H1 (cell line): ENCODE data around the gene TPSB2. TPM values are rescaled to one million over a fixed set of nuclear protein-coding genes. Genes with fewer than 3 reads are reported as not detected.
"Not testable (repeated sequence)": the region's sequence is repeated elsewhere in the genome, so short reads cannot be mapped to it uniquely, and the experiment has no call there.

ENCODE experiments used
- CTCF ChIA-PET: fragments of 300-600 bp; sonication (Branson Sonifier 250); formaldehyde crosslinking; loops from one replicate; lab custom pipeline; 2021; ENCODE audit not compliant: partially characterized antibody; lab: Charles Lee
- POLR2A ChIA-PET: fragments of 300-600 bp; sonication (Branson Sonifier 250); formaldehyde crosslinking; loops from one replicate; lab custom pipeline; 2021; ENCODE audit warnings: inconsistent platforms; ENCODE audit not compliant: partially characterized antibody; lab: Charles Lee
- DNase-seq, 2 experiments: peaks; one replicate each; pipeline versions ENCODE4 v3.0.0 to v3.0.0-alpha.2; 2010 to 2022; ENCODE audit warnings: low spot score in 2 of 2, low read depth in 1 of 2, mixed read lengths in 1 of 2
- FAIRE-seq: peaks from 2 replicates; lab custom pipeline; 2011; peaks lifted over from hg19 to GRCh38; lab: Jason Lieb, UNC
- H2AFZ ChIP-seq: 2 replicates; pipeline ENCODE4 v1.8.1; 2012; ENCODE audit warnings: low read length, inconsistent platforms
- H2AK5ac ChIP-seq: 2 replicates; pipeline ENCODE4 v1.6.1; 2013; ENCODE audit warnings: low read depth, low read length
- H2BK120ac ChIP-seq: replicated peaks from 2 replicates; pipeline ENCODE3; 2013; ENCODE audit warnings: low read depth, low read length, inconsistent platforms
- H2BK12ac ChIP-seq: 2 replicates; pipeline ENCODE4 v1.6.1; 2013; ENCODE audit warnings: low read depth, low read length
- H2BK15ac ChIP-seq: 2 replicates; pipeline ENCODE4 v1.6.1; 2013; ENCODE audit warnings: low read length
- H2BK20ac ChIP-seq: 2 replicates; pipeline ENCODE4 v1.6.1; 2013; ENCODE audit warnings: low read length
- H2BK5ac ChIP-seq: 2 replicates; pipeline ENCODE4 v1.6.1; 2013; ENCODE audit warnings: low read depth, low read length
- H3K14ac ChIP-seq: 2 replicates; pipeline ENCODE4 v1.6.1; 2013; ENCODE audit warnings: inconsistent platforms; ENCODE audit not compliant: insufficient read length
- H3K18ac ChIP-seq: 2 replicates; pipeline ENCODE4 v1.6.1; 2013; ENCODE audit warnings: low read length; ENCODE audit errors: extremely low read depth
- H3K23ac ChIP-seq: 2 replicates; pipeline ENCODE4 v1.6.1; 2013; ENCODE audit warnings: inconsistent platforms; ENCODE audit not compliant: insufficient read length
- H3K23me2 ChIP-seq: 2 replicates; pipeline ENCODE4 v1.6.1; 2013; ENCODE audit warnings: low read depth, low read length
- H3K27ac ChIP-seq: 2 replicates; pipeline ENCODE4 v1.6.1; 2011; ENCODE audit warnings: low read depth, low read length, inconsistent platforms
- H3K27me3 ChIP-seq, 4 experiments: replicated peaks in 1 of 4; 1 replicate in 1 of 4; 2 replicates in 3 of 4; pipeline versions ENCODE4 v1.6.1 to v1.8.1; 2011 to 2013; ENCODE audit warnings: low read length in 3 of 4, mild to moderate bottlenecking in 3 of 4, inconsistent platforms in 2 of 4, mixed read lengths in 2 of 4, moderate library complexity in 1 of 4; ENCODE audit not compliant: control insufficient read depth in 3 of 4, insufficient read depth in 3 of 4; ENCODE audit errors: extremely low read depth in 1 of 4
- H3K36me3 ChIP-seq, 4 experiments: 2 replicates each; pipeline versions ENCODE4 v1.6.1 to v1.8.1; 2011 to 2013; ENCODE audit warnings: mild to moderate bottlenecking in 4 of 4, low read length in 3 of 4, moderate library complexity in 2 of 4, control low read depth in 1 of 4, inconsistent platforms in 1 of 4; ENCODE audit not compliant: insufficient read depth in 4 of 4, control insufficient read depth in 2 of 4
- H3K4ac ChIP-seq: replicated peaks from 2 replicates; pipeline ENCODE3; 2013; ENCODE audit warnings: low read length, low read depth, mixed read lengths, inconsistent platforms; ENCODE audit not compliant: insufficient read length
- H3K4me1 ChIP-seq, 4 experiments: replicated peaks in 1 of 4; 1 replicate in 1 of 4; 2 replicates in 3 of 4; pipeline versions ENCODE4 v1.6.1 to v1.8.1; 2011 to 2013; ENCODE audit warnings: low read length in 3 of 4, inconsistent platforms in 2 of 4, mixed read lengths in 1 of 4; ENCODE audit not compliant: insufficient read depth in 4 of 4, control insufficient read depth in 3 of 4
- H3K4me2 ChIP-seq, 2 experiments: 2 replicates each; pipeline versions ENCODE4 v1.6.1 to v1.8.1; 2011 to 2013; ENCODE audit warnings: low read depth in 2 of 2, low read length in 2 of 2, control low read depth in 1 of 2, inconsistent platforms in 1 of 2, mild to moderate bottlenecking in 1 of 2; ENCODE audit not compliant: insufficient read depth in 1 of 2
- H3K4me3 ChIP-seq, 4 experiments: fragments of 200-600, 300-600 bp in 1 of 4; sonication (generic), shearing (Covaris generic), sonication (Bioruptor Twin) in 1 of 4; 2 replicates each; pipeline versions ENCODE4 v1.5.1 to v1.8.1; 2011 to 2016; ENCODE audit warnings: low read length in 4 of 4, low read depth in 3 of 4, control low read depth in 2 of 4, inconsistent platforms in 2 of 4, mild to moderate bottlenecking in 2 of 4, mixed read lengths in 1 of 4, moderate library complexity in 1 of 4; ENCODE audit not compliant: insufficient read depth in 2 of 4; ENCODE audit errors: extremely low read depth in 1 of 4
- H3K56ac ChIP-seq: replicated peaks from 2 replicates; pipeline ENCODE3; 2013; ENCODE audit warnings: low read depth, mild to moderate bottlenecking, mixed read lengths, low read length, inconsistent platforms; ENCODE audit not compliant: insufficient read length
- H3K79me1 ChIP-seq: 2 replicates; pipeline ENCODE4 v1.6.1; 2013; ENCODE audit warnings: low read depth, low read length, control low read depth
- H3K79me2 ChIP-seq, 2 experiments: 2 replicates each; pipeline versions ENCODE4 v1.6.1 to v1.8.1; 2012 to 2013; ENCODE audit warnings: low read length in 2 of 2, mild to moderate bottlenecking in 2 of 2, inconsistent platforms in 1 of 2; ENCODE audit not compliant: insufficient read depth in 2 of 2, control insufficient read depth in 1 of 2
- H3K9ac ChIP-seq, 4 experiments: replicated peaks in 1 of 4; 1 replicate in 1 of 4; 2 replicates in 3 of 4; pipeline versions ENCODE4 v1.6.1 to v1.8.1; 2011 to 2013; ENCODE audit warnings: low read depth in 3 of 4, low read length in 3 of 4, control low read depth in 2 of 4, mild to moderate bottlenecking in 2 of 4, moderate library complexity in 2 of 4, inconsistent platforms in 1 of 4; ENCODE audit errors: extremely low read depth in 1 of 4
- H3K9me3 ChIP-seq, 2 experiments: 2 replicates each; pipeline versions ENCODE4 v1.6.1 to v1.8.1; 2012 to 2013; ENCODE audit warnings: mild to moderate bottlenecking in 2 of 2, moderate library complexity in 2 of 2, control low read depth in 1 of 2, inconsistent platforms in 1 of 2, low read depth in 1 of 2, low read length in 1 of 2, mixed read lengths in 1 of 2; ENCODE audit not compliant: insufficient read depth in 2 of 2
- H4K20me1 ChIP-seq, 2 experiments: replicated peaks in 1 of 2; 2 replicates each; pipeline versions ENCODE3 to v1.8.1; 2011 to 2013; ENCODE audit warnings: inconsistent platforms in 2 of 2, low read length in 2 of 2, mild to moderate bottlenecking in 1 of 2; ENCODE audit not compliant: insufficient read depth in 2 of 2, control insufficient read depth in 1 of 2
- H4K5ac ChIP-seq: 2 replicates; pipeline ENCODE4 v1.6.1; 2013; ENCODE audit warnings: low read length, low read depth, mixed read lengths, inconsistent platforms; ENCODE audit not compliant: insufficient read length
- H4K8ac ChIP-seq: 2 replicates; pipeline ENCODE4 v1.8.0; 2013; ENCODE audit warnings: mild to moderate bottlenecking, moderate library complexity, low read length, inconsistent platforms; ENCODE audit not compliant: insufficient read depth; ENCODE audit errors: extremely low read depth
- H4K91ac ChIP-seq: replicated peaks from 2 replicates; pipeline ENCODE3; 2013; ENCODE audit warnings: low read length, mixed read lengths, inconsistent platforms; ENCODE audit not compliant: insufficient read length
- WGBS, 2 experiments: shearing (Covaris generic) in 1 of 2; methylation state at CpG; one replicate each; pipeline versions ENCODE4 v1.1.6 to v1.1.7; 2013 to 2015; ENCODE audit warnings: low lambda C conversion rate in 2 of 2, mixed read lengths in 2 of 2, inconsistent platforms in 1 of 2, low coverage in 1 of 2, missing lambda C conversion rate in 1 of 2; ENCODE audit not compliant: insufficient replicate concordance in 2 of 2, insufficient coverage in 1 of 2, insufficient read length in 1 of 2; ENCODE audit errors: extremely low coverage in 1 of 2, missing lambda C conversion rate in 1 of 2; 5-methylcytosine and 5-hydroxymethylcytosine counted together
- polyA plus RNA-seq, 7 experiments: library from polyadenylated mRNA; depleted of rRNA in 3 of 7; stranded (reverse) in 5 of 7; unstranded in 2 of 7; fragments of >200 nt in 5 of 7; fragments of 200-250 nt in 2 of 7; gene quantifications; 1 replicate in 5 of 7; 2 replicates in 1 of 7; 4 replicates in 1 of 7; pipeline versions ENCODE4 v1.2.1 to v1.2.3, GENCODE V29; 2011 to 2013; ENCODE audit warnings: missing spikeins in 2 of 7, mixed read lengths in 2 of 7
- total RNA-seq: library from RNA; stranded (reverse); fragmentation: NEBNext Ultra II Directional; extraction: Animal tissue kit (Norgen Biotek cat#: 25700); gene quantifications from 2 replicates; pipeline ENCODE4 v1.2.1, GENCODE V29; 2021

The TPSB2 gene
- total and polyA plus RNA-seq, 2 of the 8 experiments (the other 6 are each of a cell fraction or from before 2014, with no cell fraction given): 0.08 TPM; not detected in 1

DNA sequence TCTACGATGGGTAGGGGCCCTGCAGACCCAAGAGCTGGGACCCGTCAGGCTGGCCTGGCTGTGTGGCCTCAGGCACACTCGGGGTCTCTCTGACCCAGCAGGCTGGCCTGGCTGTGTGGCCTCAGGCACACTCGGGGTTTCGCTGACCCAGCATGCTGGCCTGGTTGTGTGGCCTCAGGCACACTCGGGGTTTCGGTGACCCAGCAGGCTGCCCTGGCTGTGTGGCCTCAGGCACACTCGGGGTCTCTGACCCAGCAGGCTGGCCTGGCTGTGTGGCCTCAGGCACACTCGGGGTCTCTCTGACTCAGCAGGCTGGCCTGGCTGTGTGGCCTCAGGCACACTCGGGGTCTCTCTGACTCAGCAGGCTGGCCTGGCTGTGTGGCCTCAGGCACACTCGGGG, 39.2 kb downstream of the TPSB2 start:
- H3K27me3 ChIP-seq, H4K5ac ChIP-seq, H3K4me3 ChIP-seq, H2BK12ac ChIP-seq, H3K79me2 ChIP-seq, H2AFZ ChIP-seq, H4K8ac ChIP-seq, H3K27ac ChIP-seq, H3K4me1 ChIP-seq, H2BK120ac ChIP-seq, H3K9me3 ChIP-seq, H2BK15ac ChIP-seq, H2BK20ac ChIP-seq, DNase-seq, H3K9ac ChIP-seq, POLR2A ChIA-PET, H3K56ac ChIP-seq, H4K91ac ChIP-seq, H3K23ac ChIP-seq, CTCF ChIA-PET, H3K14ac ChIP-seq, H2BK5ac ChIP-seq, FAIRE-seq, H3K4ac ChIP-seq, H3K4me2 ChIP-seq, H2AK5ac ChIP-seq, H3K79me1 ChIP-seq, H3K23me2 ChIP-seq, H3K18ac ChIP-seq, H3K36me3 ChIP-seq: not testable (repeated sequence)
- peaks cover 23 to 40% of the 10 kb centered on the region in 2 experiments for H4K20me1 ChIP-seq
- WGBS, 2 experiments: 93% methylated on average over 7 of the region's 11 CpGs; no CpG with 5 or more reads in 1 of the 2 experiments
